A673 (cell line): ENCODE results near the gene RESF1.

Experiments
- CTCF ChIP-seq: fragments of 300-800, 200-600 bp; sonication (generic); conservative IDR thresholded peaks from 2 replicates; pipeline ENCODE4 v1.5.1; 2017; ENCODE audit warnings: low read depth, mild to moderate bottlenecking, antibody characterized with exemption, low read length, moderate library complexity, mixed read lengths
- EZH2 ChIP-seq: fragments of 200-600 bp; sonication (generic); IDR thresholded peaks from 2 replicates; pipeline ENCODE4 v1.6.1; 2017; ENCODE audit warnings: borderline replicate concordance, low read depth, mild to moderate bottlenecking, mixed read lengths, antibody characterized with exemption, low read length; ENCODE audit not compliant: poor library complexity, severe bottlenecking

GRCh38 chr12:31951939-31952338 is 7.3 kb upstream of the RESF1 start:
- TF ChIP-seq CTCF: no peak
- no peak for TF ChIP-seq EZH2
